ENCODE results near the gene ATL1. TPM values are rescaled to one million over a fixed set of nuclear protein-coding genes. Genes with fewer than 3 reads are reported as not detected.

Gene ATL1
- 13.8 and 15.1 TPM in 2 replicates for total RNA-seq

DNA sequence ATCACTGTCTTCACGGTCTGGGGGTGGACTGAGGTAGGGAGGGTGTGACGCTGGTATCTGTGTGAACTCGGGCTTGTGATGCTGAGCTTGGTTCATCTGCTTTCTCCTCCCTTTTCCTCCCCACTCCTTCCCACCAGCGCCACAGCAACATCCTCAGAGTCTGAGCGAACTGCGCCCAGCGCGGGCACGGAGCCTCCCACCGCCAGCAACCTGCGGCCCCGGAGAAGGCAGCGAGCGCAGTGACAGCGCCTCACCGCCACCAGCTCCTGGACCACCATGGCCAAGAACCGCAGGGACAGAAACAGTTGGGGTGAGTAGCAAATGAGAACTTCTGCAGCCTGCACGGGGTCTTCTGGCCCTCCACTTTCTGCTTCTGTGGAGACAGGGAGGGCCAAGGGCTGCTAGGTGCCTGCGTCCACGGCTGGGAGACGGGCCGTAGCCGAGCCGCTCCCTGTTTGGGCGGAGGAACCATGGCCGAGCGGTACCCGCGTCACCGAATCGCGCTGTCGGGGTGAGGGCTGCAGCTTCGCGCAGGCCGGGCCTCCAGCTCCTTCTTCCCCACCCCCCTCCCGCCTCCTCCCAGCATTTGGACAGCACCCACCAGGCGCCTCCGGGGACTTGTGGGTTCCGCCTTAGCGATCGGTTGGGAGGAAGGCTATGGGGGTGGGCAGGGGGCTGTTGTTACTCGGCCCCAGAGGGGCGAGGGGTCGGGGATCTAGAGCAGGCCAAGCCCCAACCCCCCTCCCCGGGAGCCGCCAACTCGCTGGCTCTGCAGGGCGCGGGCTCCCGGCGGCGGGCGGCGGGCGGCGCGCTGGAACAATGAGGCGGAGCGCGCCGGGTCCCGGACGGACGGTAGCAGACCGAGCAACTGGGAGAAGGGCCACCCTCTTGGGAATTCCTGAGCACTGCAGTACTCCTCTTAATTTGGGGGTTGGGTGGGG lies at the start of gene ATL1:
ATL1 (plus strand) TSS at position 156 of the 941 bp plus-strand sequence; CDS start at position 277, 121 bp downstream.

DNA sequence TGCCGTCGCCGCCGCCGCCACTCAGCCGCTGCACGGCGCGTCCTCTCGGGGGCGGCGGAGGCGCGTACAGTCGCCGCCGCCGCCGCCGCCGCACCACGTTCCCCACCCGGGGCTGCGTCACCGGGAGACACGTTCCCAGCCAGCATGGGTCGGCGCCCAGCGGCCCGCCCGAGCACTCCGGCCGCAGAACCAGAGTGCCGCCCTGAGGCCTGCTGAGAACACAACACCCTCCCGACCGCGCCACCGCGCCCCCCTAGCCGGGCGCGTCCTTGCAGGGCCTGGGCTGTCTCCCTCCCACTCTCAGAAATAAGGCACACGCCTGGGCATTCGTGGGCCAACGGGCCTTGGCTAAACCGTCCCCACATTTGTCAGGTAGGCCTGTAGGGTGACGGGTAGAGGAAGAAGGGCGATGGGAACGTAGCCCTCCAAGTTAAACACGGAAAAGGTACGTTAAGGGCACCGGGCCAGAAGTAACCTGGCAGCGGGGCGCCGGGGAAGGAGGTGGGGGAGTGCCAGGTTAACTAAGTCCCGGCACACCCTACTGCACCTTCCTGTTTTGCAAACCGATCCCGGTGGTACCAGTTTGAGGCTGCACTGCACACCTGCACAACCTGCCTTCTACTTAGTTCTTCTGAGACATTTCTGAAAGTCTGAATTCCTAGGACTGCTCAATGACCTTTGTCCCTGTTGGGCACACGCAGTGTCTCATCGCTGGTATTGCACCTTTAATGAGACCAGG lies 27.3 kb upstream of the ATL1 start, which contains the start of gene MAP4K5:
MAP4K5 (minus strand) TSS at position 68 of the 739 bp plus-strand sequence. CDS start 520 bp downstream, outside the sequence.

DNA sequence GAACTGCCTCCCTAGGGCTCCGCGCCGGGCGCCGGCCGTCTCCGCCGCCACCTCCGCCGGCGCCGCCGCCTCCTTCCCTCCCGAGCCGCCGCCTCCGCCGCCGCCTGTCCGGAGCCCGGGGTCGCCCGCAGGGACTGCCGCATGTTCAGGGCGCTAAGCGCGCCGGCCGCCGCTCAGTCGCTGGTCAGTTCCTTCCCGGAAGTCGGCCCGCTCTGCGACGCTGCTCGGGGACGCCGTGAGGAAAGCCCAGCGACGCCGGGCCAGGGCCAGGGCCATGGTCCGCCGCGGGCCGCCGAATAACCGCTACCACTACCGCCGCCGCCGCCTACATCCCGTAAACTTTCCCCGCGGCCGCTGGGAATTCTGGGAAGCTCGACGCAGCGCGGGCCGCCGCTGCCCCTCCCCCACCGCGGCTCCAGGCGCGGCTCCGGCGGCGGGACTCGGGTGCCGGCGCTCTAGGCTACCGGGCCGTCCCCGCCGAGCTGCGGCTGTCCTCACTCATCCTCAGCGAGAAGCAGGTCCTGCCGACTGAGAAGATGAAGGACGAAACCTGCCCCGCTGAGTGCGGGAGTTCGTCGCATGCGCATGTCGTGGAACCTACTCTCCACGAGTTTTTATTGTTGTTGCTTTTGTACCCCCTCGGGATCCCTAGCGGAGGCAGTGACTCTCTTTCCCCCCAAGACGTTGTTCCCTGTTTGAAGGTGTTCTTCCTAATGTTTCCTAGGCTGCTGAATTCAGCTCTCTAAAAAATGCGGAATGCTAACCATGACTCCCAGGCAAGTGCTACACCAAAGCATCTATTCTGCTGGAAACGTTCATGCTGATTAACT lies 108.3 kb downstream of the ATL1 start, which contains the start of gene SAV1:
SAV1 (minus strand) TSS at position 311 of the 830 bp plus-strand sequence. CDS start 339 bp downstream, outside the sequence.

Small RNAs within 50 kb of the gene (small RNA-seq; reads per million reads assigned to genes)
- not detected for gene RN7SL452P
- gene SNRPGP1, result not detected

Other genes with a start within 250 kb of the ATL1 start
- 2.3 and 2.8 TPM in 2 replicates for gene L2HGDH, start 247.9 kb upstream of the ATL1 start, total RNA-seq
- 6.1 and 6.5 TPM in 2 replicates for gene DMAC2L, start 247.8 kb upstream of the ATL1 start, total RNA-seq
- 14.2 and 35.0 TPM in 2 replicates for gene CDKL1, start 163.3 kb upstream of the ATL1 start, total RNA-seq
- 151 and 182 TPM in 2 replicates for gene MAP4K5, start 27.6 kb upstream of the ATL1 start, total RNA-seq
- 26.4 and 37.6 TPM in 2 replicates for gene SAV1, start 108.2 kb downstream of the ATL1 start, total RNA-seq